Panc1 (cell line): ENCODE results near the gene BOC. TPM values are rescaled to one million over a fixed set of nuclear protein-coding genes. Genes with fewer than 3 reads are reported as not detected.

ENCODE experiments used
- ATAC-seq: fragments of 200-7000 bp; cut with Tn5 transposase; 2 replicates; pipeline ENCODE4 v1.9.1; 2020; ENCODE audit warnings: mild to moderate bottlenecking, moderate library complexity
- BruUV-seq: library from RNA; stranded (reverse); fragments of 400-500 nt; replicated peaks from 2 replicates; lab custom pipeline; 2021; lab: Mats Ljungman, UMichigan
- CTCF ChIA-PET: fragments of 300-600 bp; sonication (Branson Sonifier 250); formaldehyde crosslinking; loops from one replicate; lab custom pipeline; 2022; ENCODE audit warnings: antibody characterized with exemption; lab: Charles Lee
- POLR2A ChIA-PET: fragments of 300-600 bp; sonication (Branson Sonifier 250); formaldehyde crosslinking; loops from one replicate; lab custom pipeline; 2022; ENCODE audit warnings: antibody characterized with exemption; lab: Charles Lee
- DNase-seq: peaks from one replicate; pipeline ENCODE4 v3.0.0-alpha.2; 2010; ENCODE audit warnings: low read depth, low spot score
- H3K27ac ChIP-seq: 2 replicates; pipeline ENCODE4 v1.5.1; 2011; ENCODE audit warnings: mild to moderate bottlenecking, low read length, inconsistent platforms
- H3K27me3 ChIP-seq: fragments of 200-500 bp; sonication (Bioruptor generic); 2 replicates; pipeline ENCODE4 v1.6.0; 2014; ENCODE audit warnings: low read length, inconsistent platforms; ENCODE audit not compliant: control insufficient read depth, insufficient read depth
- H3K36me3 ChIP-seq: fragments of 200-500 bp; sonication (Bioruptor generic); 2 replicates; pipeline ENCODE4 v1.5.1; 2014; ENCODE audit warnings: inconsistent platforms, mild to moderate bottlenecking, low read length, moderate library complexity; ENCODE audit not compliant: control insufficient read depth, insufficient read depth
- H3K4me1 ChIP-seq: 2 replicates; pipeline ENCODE4 v1.5.1; 2011; ENCODE audit warnings: inconsistent platforms, mild to moderate bottlenecking, low read length, moderate library complexity; ENCODE audit not compliant: control insufficient read depth, insufficient read depth
- H3K4me3 ChIP-seq, 2 experiments: 2 replicates each; pipeline ENCODE4 v1.5.1; 2011 to 2012; ENCODE audit warnings: low read depth in 2 of 2, low read length in 2 of 2, mild to moderate bottlenecking in 2 of 2, inconsistent platforms in 1 of 2, moderate library complexity in 1 of 2
- H3K9me3 ChIP-seq: fragments of 200-500 bp; sonication (Bioruptor generic); 2 replicates; pipeline ENCODE4 v1.5.1; 2014; ENCODE audit warnings: low read depth, mild to moderate bottlenecking, inconsistent platforms, low read length, moderate library complexity; ENCODE audit not compliant: control insufficient read depth, insufficient read depth
- POLR2AphosphoS5 ChIP-seq: IDR thresholded peaks from 2 replicates; pipeline ENCODE4 v1.6.1; 2012; ENCODE audit warnings: mild to moderate bottlenecking, low read depth, low read length, moderate library complexity
- SIN3A ChIP-seq: IDR thresholded peaks from 2 replicates; pipeline ENCODE4 v1.6.1; 2012; ENCODE audit warnings: low read depth, mild to moderate bottlenecking, low read length, moderate library complexity, borderline replicate concordance; ENCODE audit not compliant: insufficient read depth
- TCF7L2 ChIP-seq: IDR thresholded peaks from 2 replicates; pipeline ENCODE4 v1.6.1; 2011; ENCODE audit warnings: mild to moderate bottlenecking, low read depth, low read length, inconsistent platforms
- in situ Hi-C: cut with HindIII; loops from 2 replicates; pipeline ENCODE4 v1.10.0; 2016; ENCODE audit warnings: low sequenced_read_pairs, low pct_unique_long_range_greater_than_20kb
- intact Hi-C: fragments of 100-400 bp; cut with micrococcal nuclease; formaldehyde crosslinking; loops from one replicate; pipeline ENCODE4 v1.10.0; 2022; ENCODE audit not compliant: unreplicated experiment
- total RNA-seq: library from RNA; stranded (reverse); gene quantifications from one replicate; pipeline ENCODE4 v1.2.1, GENCODE V29; 2021; ENCODE audit not compliant: unreplicated experiment
- TF ChIP-seq, protein P1 (sequence below): fragments of 450-650 bp; IDR thresholded peaks from 2 replicates; pipeline ENCODE4 v1.5.1; 2017; ENCODE audit warnings: mild to moderate bottlenecking
- TF ChIP-seq, protein P2 (sequence below), 2 experiments: IDR thresholded peaks; 2 replicates each; pipeline ENCODE4 v1.6.1; 2011 to 2012; ENCODE audit warnings: low read depth in 2 of 2, control low read depth in 1 of 2, low read length in 1 of 2, mild to moderate bottlenecking in 1 of 2, moderate library complexity in 1 of 2; ENCODE audit not compliant: insufficient read depth in 1 of 2

The BOC gene
- total RNA-seq, 1 experiment from 2014 or later: 0.33 TPM

DNA sequence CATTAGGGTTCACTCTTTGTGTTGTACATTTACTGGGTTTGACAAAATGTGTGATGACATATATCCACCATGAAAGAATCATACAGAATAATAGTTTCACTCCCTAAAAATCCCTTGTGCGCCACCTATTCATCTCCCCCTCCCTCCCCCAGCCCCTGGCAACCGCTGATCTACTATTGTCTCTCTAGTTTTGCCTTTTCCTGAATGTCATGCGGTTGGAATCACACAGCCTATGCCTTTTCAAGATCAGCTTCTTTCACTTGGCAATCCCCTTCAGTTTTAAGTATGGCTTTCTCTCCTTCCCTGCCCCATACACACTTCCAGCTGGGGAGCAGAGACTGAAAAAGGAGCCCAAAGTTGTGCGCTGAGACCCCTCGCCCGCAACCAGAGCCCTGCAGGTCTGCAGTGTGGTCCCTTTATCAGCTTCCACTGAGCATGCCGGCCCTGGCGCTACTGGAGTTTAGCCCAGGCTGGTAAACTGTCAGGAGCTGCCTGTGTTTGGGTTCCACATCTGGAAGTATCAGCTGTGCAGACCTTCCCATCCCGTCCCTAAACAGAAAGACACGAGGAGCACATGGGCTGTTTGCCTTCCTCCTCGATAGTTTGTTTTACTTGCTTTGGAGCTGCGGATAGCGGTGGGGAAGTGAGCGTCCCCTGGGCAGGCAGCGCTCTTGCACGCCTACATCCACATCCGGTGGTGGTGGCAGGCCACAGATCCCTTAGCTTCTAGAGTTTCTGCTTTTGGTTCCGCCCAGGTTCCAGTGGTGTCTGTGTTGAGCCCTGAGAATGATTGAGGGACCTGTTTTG, 12.3 kb downstream of the BOC start:
- Histone ChIP-seq H3K27ac (no peak overlapping the region), H3K4me3 (no peak overlapping the region), H3K4me1 (no peaks in the 10 kb centered on the region), H3K36me3 (no peaks in the 10 kb centered on the region), H3K27me3 (peaks cover 3% of the 10 kb centered on the region), H3K9me3 (no peaks in the 10 kb centered on the region)
- no peak for ATAC-seq
- in situ Hi-C loops: no loop called here
- no TSS peak for BruUV-seq
- TF ChIP-seq SIN3A: no peak
- TF ChIP-seq, protein P1, sequence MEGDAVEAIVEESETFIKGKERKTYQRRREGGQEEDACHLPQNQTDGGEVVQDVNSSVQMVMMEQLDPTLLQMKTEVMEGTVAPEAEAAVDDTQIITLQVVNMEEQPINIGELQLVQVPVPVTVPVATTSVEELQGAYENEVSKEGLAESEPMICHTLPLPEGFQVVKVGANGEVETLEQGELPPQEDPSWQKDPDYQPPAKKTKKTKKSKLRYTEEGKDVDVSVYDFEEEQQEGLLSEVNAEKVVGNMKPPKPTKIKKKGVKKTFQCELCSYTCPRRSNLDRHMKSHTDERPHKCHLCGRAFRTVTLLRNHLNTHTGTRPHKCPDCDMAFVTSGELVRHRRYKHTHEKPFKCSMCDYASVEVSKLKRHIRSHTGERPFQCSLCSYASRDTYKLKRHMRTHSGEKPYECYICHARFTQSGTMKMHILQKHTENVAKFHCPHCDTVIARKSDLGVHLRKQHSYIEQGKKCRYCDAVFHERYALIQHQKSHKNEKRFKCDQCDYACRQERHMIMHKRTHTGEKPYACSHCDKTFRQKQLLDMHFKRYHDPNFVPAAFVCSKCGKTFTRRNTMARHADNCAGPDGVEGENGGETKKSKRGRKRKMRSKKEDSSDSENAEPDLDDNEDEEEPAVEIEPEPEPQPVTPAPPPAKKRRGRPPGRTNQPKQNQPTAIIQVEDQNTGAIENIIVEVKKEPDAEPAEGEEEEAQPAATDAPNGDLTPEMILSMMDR: no peak
- TF ChIP-seq, protein P2, sequence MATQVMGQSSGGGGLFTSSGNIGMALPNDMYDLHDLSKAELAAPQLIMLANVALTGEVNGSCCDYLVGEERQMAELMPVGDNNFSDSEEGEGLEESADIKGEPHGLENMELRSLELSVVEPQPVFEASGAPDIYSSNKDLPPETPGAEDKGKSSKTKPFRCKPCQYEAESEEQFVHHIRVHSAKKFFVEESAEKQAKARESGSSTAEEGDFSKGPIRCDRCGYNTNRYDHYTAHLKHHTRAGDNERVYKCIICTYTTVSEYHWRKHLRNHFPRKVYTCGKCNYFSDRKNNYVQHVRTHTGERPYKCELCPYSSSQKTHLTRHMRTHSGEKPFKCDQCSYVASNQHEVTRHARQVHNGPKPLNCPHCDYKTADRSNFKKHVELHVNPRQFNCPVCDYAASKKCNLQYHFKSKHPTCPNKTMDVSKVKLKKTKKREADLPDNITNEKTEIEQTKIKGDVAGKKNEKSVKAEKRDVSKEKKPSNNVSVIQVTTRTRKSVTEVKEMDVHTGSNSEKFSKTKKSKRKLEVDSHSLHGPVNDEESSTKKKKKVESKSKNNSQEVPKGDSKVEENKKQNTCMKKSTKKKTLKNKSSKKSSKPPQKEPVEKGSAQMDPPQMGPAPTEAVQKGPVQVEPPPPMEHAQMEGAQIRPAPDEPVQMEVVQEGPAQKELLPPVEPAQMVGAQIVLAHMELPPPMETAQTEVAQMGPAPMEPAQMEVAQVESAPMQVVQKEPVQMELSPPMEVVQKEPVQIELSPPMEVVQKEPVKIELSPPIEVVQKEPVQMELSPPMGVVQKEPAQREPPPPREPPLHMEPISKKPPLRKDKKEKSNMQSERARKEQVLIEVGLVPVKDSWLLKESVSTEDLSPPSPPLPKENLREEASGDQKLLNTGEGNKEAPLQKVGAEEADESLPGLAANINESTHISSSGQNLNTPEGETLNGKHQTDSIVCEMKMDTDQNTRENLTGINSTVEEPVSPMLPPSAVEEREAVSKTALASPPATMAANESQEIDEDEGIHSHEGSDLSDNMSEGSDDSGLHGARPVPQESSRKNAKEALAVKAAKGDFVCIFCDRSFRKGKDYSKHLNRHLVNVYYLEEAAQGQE (IDR thresholded peaks at IDR 0.05; ENCODE audit: insufficient read depth in 1 of 2, low read depth in 2 of 2, low read length in 1 of 2): no peak
- no peak for TF ChIP-seq TCF7L2
- no peak for TF ChIP-seq POLR2AphosphoS5
- intact Hi-C loops: no loop called here
- ChIA-PET POLR2A (no interaction called here), CTCF (no interaction called here)
- no peak for DNase-seq

DNA sequence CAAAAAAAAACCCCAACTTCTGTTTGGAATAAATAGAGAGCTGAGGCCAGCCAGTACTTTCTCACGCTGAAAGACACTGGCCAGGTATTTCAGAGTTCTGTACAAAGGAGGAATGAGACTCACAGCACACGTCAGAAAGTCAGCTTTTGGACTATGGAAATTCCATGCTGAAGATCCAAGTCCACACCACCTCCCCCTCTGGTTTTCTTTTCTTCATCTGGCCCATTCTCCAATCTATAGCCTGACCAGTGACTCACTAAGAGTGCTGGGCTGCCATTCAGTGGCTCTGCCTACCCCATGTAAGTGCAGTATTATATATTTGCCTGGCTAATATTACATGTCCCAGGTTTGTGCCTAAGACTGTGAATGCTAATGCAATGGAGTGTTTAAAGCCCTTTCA, 13.9 kb downstream of the BOC start:
- no TSS peak for BruUV-seq
- no peaks in the 10 kb centered on the region for H3K9me3 ChIP-seq
- TF ChIP-seq TCF7L2: no peak
- TF ChIP-seq, protein P2 (IDR thresholded peaks at IDR 0.05; ENCODE audit: insufficient read depth in 1 of 2, low read depth in 2 of 2, low read length in 1 of 2): no peak
- TF ChIP-seq, protein P1: no peak
- TF ChIP-seq POLR2AphosphoS5: no peak
- TF ChIP-seq SIN3A: no peak
- in situ Hi-C loops (no loop called here), intact Hi-C loops (no loop called here)
- CTCF ChIA-PET: no interaction called here
- H3K4me3 ChIP-seq: no peak overlapping the region
- ATAC-seq: no peak; the same call in 1 of the 2 replicates
- peaks cover 3% of the 10 kb centered on the region for H3K27me3 ChIP-seq
- H3K27ac ChIP-seq: no peak overlapping the region
- H3K36me3 ChIP-seq: no peaks in the 10 kb centered on the region
- POLR2A ChIA-PET: no interaction called here
- no peaks in the 10 kb centered on the region for H3K4me1 ChIP-seq
- DNase-seq: no peak
